ENCODE measurements around the gene FAM78A. TPM values are rescaled to one million over a fixed set of nuclear protein-coding genes. Genes with fewer than 3 reads are reported as not detected.

Gene FAM78A
- total RNA-seq, 1 donor = 0.36 TPM

- no peak overlapping the region for H2AFZ ChIP-seq (ENCODE audit: low read length)
- no peaks in the 10 kb centered on the region for H3K9me3 ChIP-seq (ENCODE audit: low read depth, low read length)
- peak overlapping the region; percentile 65 for H3K4me3 ChIP-seq (ENCODE audit: insufficient read depth, low read length)
- no peaks in the 10 kb centered on the region for H3K4me1 ChIP-seq (ENCODE audit: insufficient read depth, low read length)
- peaks cover 20% of the 10 kb centered on the region for H3K27me3 ChIP-seq (ENCODE audit: insufficient read depth, low read length)
- no peak for TF ChIP-seq CTCF (IDR thresholded peaks at IDR 0.05; ENCODE audit: extremely low read depth, low read depth, low read length)
- H3K79me2 ChIP-seq (ENCODE audit: insufficient read depth, low read length) = no peaks in the 10 kb centered on the region
- H3K27ac ChIP-seq (ENCODE audit: low read depth, low read length) = no peak overlapping the region
- DNase-seq (ENCODE audit: insufficient read length, low spot score, missing footprints) = peak; percentile 100
- H4K20me1 ChIP-seq (ENCODE audit: insufficient read depth, low read length) = no peaks in the 10 kb centered on the region
- no peaks in the 10 kb centered on the region for H3K36me3 ChIP-seq (ENCODE audit: insufficient read depth, low read length)
- H3K4me2 ChIP-seq (ENCODE audit: insufficient read depth, low read length) = peak overlapping the region; percentile 48
Measured at GRCh38 chr9:131277910-131278701, 1.8 kb upstream of the FAM78A start.

DNA sequence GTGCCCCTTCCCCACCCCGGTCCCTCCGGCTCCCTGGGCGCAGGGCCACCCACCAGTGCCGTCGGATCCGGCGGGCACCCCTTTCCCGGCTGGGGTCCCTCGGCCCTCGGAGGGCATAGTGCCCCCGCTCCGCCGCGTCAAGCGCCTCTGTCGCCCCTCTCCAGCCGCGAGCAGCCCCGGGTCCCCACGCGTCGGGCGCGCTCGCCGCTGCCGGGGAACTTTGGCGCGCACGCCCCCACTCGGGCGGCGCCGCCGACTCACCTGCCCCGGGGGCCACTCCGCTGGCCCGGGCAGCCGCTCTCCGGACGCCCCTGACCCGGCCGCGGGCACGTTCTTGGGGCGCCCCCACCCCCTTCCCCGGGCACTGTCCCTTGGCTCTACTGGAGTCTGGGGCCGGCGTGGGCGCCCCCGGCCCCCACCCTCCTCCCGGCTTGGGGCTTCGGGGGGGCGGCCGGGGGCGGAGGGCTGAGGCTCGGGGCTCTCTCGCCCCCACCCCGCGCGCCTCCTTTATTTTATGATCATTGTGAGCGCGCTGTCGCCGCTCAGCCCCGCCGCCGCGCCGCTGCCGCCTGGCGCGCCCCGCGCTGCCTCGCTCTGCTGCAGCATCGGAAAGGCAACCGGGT lies 1.1 kb upstream of the FAM78A start:
- Histone ChIP-seq H3K27me3 (ENCODE audit: insufficient read depth, low read length) (peaks cover 18% of the 10 kb centered on the region), H3K4me1 (ENCODE audit: insufficient read depth, low read length) (no peaks in the 10 kb centered on the region), H3K27ac (ENCODE audit: low read depth, low read length) (no peak overlapping the region), H3K79me2 (ENCODE audit: insufficient read depth, low read length) (no peaks in the 10 kb centered on the region), H3K4me2 (ENCODE audit: insufficient read depth, low read length) (peak overlapping the region; percentile 48), H3K36me3 (ENCODE audit: insufficient read depth, low read length) (no peaks in the 10 kb centered on the region), H4K20me1 (ENCODE audit: insufficient read depth, low read length) (no peaks in the 10 kb centered on the region), H2AFZ (ENCODE audit: low read length) (no peak overlapping the region), H3K4me3 (ENCODE audit: insufficient read depth, low read length) (peak overlapping the region; percentile 65), H3K9me3 (ENCODE audit: low read depth, low read length) (no peaks in the 10 kb centered on the region)
- DNase-seq (ENCODE audit: insufficient read length, low spot score, missing footprints) = no peak
- no peak for TF ChIP-seq CTCF (IDR thresholded peaks at IDR 0.05; ENCODE audit: extremely low read depth, low read depth, low read length)

DNA sequence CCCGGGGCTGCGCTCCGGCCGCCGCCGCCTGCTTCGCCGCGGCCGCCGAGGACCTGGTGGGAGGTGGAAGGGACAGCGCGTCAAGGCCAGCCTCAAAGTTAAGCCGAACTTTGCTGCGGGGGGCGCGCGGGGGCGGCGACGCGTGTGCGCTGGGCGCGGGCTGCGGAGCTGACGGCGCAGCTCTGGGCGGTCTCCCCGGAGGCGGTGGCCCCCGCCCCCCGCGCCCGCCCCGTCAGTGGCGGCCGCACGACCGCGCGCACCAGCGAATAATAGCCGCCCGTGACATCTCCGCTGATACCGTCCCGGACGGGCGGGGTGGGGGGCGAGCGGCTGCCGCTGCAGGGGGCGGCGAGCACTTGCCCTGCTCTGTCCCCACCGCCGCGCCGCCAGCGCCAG lies 579 bp upstream of the FAM78A start:
- peak; percentile 88 for DNase-seq (ENCODE audit: insufficient read length, low spot score, missing footprints)
- TF ChIP-seq CTCF (IDR thresholded peaks at IDR 0.05; ENCODE audit: extremely low read depth, low read depth, low read length) = no peak
- peak overlapping the region; percentile 48 for H3K4me2 ChIP-seq (ENCODE audit: insufficient read depth, low read length)
- peak overlapping the region; percentile 65 for H3K4me3 ChIP-seq (ENCODE audit: insufficient read depth, low read length)
- H3K9me3 ChIP-seq (ENCODE audit: low read depth, low read length) = no peaks in the 10 kb centered on the region
- no peaks in the 10 kb centered on the region for H4K20me1 ChIP-seq (ENCODE audit: insufficient read depth, low read length)
- no peaks in the 10 kb centered on the region for H3K79me2 ChIP-seq (ENCODE audit: insufficient read depth, low read length)
- peaks cover 13% of the 10 kb centered on the region for H3K27me3 ChIP-seq (ENCODE audit: insufficient read depth, low read length)
- H2AFZ ChIP-seq (ENCODE audit: low read length) = no peak overlapping the region
- H3K4me1 ChIP-seq (ENCODE audit: insufficient read depth, low read length) = no peaks in the 10 kb centered on the region
- no peaks in the 10 kb centered on the region for H3K36me3 ChIP-seq (ENCODE audit: insufficient read depth, low read length)
- H3K27ac ChIP-seq (ENCODE audit: low read depth, low read length) = no peak overlapping the region

Measured in osteoblast (primary cell).